ENCODE results near the gene PRPF40B. TPM values are rescaled to one million over a fixed set of nuclear protein-coding genes. Genes with fewer than 3 reads are reported as not detected.

PRPF40B gene
- total RNA-seq, 3 donors from 2014 or later (not counting 1 experiment from before 2014, with no cell fraction given): 5.6 to 6.8 (median 5.9) TPM

DNA sequence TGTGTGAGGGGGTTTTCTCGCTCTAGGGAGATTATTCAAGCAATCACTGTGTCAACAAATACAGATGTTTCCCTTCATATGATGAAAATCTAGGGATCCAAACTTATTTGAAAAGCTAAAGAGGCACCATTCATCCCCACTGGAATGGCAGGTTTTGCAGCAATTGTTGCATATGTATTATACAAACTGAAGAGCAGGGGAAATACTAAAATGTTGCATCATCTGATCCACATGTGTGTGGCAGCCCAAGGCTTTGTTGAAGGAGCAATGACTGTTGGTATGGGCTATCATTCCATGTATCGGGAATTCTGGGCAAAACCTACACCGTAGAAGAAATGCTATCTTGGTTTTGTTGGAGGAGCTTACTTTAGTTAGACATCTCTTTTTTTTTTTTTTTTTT is 4.1 kb upstream of the PRPF40B start:
- Histone ChIP-seq H3K36me3 (ENCODE audit: control insufficient read depth, insufficient read depth, low read length) (no peaks in the 10 kb centered on the region), H3K4me1 (ENCODE audit: control insufficient read depth, insufficient read depth, low read length) (peaks cover 22% of the 10 kb centered on the region), H3K4me3 (ENCODE audit: low read length) (no peak overlapping the region), H3K9me3 (ENCODE audit: control insufficient read depth, insufficient read depth, low read length) (no peaks in the 10 kb centered on the region), H3K27me3 (ENCODE audit: control insufficient read depth, insufficient read depth, low read length) (peaks cover 13% of the 10 kb centered on the region), H3K27ac (ENCODE audit: low read length) (no peak overlapping the region)
- 92% methylated on average over 2 of the region's 3 CpGs for WGBS (ENCODE audit: insufficient coverage)
- H3K27ac Mint-ChIP-seq: no peak overlapping the region
- ATAC-seq (no peak), DNase-seq (no peak)
- H3K36me3 Mint-ChIP-seq: no peaks in the 10 kb centered on the region
- H3K27me3 Mint-ChIP-seq (ENCODE audit: low read depth in 2 of 2): peaks cover 17 to 38% of the 10 kb centered on the region in 2 donors
- TF ChIP-seq, protein P1, sequence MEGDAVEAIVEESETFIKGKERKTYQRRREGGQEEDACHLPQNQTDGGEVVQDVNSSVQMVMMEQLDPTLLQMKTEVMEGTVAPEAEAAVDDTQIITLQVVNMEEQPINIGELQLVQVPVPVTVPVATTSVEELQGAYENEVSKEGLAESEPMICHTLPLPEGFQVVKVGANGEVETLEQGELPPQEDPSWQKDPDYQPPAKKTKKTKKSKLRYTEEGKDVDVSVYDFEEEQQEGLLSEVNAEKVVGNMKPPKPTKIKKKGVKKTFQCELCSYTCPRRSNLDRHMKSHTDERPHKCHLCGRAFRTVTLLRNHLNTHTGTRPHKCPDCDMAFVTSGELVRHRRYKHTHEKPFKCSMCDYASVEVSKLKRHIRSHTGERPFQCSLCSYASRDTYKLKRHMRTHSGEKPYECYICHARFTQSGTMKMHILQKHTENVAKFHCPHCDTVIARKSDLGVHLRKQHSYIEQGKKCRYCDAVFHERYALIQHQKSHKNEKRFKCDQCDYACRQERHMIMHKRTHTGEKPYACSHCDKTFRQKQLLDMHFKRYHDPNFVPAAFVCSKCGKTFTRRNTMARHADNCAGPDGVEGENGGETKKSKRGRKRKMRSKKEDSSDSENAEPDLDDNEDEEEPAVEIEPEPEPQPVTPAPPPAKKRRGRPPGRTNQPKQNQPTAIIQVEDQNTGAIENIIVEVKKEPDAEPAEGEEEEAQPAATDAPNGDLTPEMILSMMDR (IDR thresholded peaks at IDR 0.05): no peak
- no peak overlapping the region for H3K4me3 Mint-ChIP-seq
- H3K9me3 Mint-ChIP-seq: no peaks in the 10 kb centered on the region
- intact Hi-C loops (cut with micrococcal nuclease): no loop called here
- H3K4me1 Mint-ChIP-seq: peaks cover 7 to 18% of the 10 kb centered on the region in 2 donors

DNA sequence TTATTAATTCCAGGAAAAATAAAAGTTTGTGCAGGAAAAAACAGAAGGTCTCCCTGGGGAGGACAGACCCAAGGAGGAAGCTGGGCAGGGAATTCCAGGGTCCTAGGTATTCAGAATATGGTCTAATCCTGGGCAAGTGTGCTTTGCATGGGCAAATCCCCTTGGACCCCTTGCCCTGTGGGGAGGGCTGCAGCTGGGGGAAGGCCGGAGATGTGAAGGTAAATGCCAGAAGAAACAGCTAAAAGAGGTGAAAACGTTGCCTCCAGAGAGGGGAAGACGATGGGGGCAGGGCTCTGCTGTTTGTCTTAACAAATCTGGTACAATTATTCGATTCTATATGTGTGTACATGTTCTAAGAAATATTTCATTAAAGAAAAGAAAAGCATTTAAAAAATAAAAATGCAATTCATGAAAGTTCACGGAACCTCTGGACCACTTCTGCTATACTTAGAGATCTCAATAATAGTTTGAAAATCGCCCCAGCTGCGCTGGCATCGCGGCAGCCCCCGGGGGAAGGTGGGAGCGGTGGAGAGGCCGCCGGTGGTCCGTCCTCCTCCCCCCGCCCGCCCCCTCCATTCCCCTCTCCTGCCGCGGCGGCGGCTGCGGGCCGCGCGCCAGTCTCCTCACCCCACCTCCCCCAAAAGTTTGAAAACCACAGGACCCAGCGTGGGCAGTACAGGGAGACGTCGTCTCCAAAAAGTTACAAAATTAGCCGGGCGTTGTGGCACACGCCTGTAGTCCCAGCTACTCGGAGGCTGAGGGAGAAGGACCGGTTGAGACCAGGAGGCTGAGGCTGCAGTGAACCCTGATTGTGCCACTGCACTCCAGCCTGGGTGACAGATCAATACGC is 1.5 kb upstream of the PRPF40B start:
- H3K36me3 Mint-ChIP-seq: no peaks in the 10 kb centered on the region
- peaks cover 22% of the 10 kb centered on the region for H3K4me1 ChIP-seq (ENCODE audit: control insufficient read depth, insufficient read depth, low read length)
- H3K27ac Mint-ChIP-seq: peak overlapping the region; percentile 72
- H3K27me3 Mint-ChIP-seq (ENCODE audit: low read depth in 2 of 2): peaks cover 11 to 21% of the 10 kb centered on the region in 2 donors
- intact Hi-C loops (cut with micrococcal nuclease): no loop called here
- peaks cover 7 to 18% of the 10 kb centered on the region in 2 donors for H3K4me1 Mint-ChIP-seq
- peak in 1 of 3 donors; percentile 26 for ATAC-seq
- H3K4me3 Mint-ChIP-seq: peak overlapping the region; percentile 84
- no peak for DNase-seq
- H3K9me3 Mint-ChIP-seq: no peaks in the 10 kb centered on the region
- H3K27ac ChIP-seq (ENCODE audit: low read length): peak overlapping the region; percentile 66
- H3K9me3 ChIP-seq (ENCODE audit: control insufficient read depth, insufficient read depth, low read length): no peaks in the 10 kb centered on the region
- 4% methylated on average over 26 of the region's 33 CpGs for WGBS (ENCODE audit: insufficient coverage)
- H3K4me3 ChIP-seq (ENCODE audit: low read length): peak overlapping the region; percentile 71
- no peaks in the 10 kb centered on the region for H3K36me3 ChIP-seq (ENCODE audit: control insufficient read depth, insufficient read depth, low read length)
- peaks cover 6% of the 10 kb centered on the region for H3K27me3 ChIP-seq (ENCODE audit: control insufficient read depth, insufficient read depth, low read length)
- TF ChIP-seq, protein P1 (IDR thresholded peaks at IDR 0.05): no peak

DNA sequence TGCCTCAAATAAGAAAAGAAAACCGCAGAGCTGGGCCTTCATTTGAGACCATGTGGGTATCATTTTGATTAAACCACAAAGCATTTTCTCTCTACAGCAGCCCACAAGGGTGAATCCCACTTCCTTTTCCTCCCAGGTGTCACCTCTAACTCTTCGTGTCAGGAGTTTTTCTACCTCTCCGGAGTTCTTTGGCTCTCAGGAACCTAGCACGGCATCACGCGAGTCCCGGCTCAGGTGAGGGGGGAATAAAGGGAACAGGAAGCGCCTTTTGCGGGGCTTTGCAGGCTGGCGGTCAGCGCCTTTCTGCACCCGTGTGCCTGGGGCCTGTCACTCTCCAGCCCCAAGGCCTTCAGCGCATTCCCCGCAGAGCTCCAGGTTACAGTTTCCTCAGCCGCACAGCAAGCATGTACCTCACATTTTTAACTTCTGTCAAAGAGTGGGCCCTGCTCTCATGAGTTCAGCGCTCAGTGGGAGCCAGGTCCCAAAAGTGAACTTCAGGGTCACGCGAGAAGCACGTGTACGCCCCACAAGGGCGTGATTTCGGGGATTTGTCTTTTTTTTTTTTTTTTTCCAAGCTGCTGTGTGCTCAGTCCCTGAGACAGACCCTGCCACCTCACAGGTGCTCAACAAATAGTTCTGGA is 740 bp upstream of the PRPF40B start:
- Mint-ChIP-seq H3K4me1 (peaks cover 7 to 18% of the 10 kb centered on the region in 2 donors), H3K9me3 (no peaks in the 10 kb centered on the region), H3K27me3 (ENCODE audit: low read depth in 2 of 2) (peaks cover 7 to 18% of the 10 kb centered on the region in 2 donors), H3K4me3 (peak overlapping the region; percentile 84), H3K36me3 (no peaks in the 10 kb centered on the region), H3K27ac (peak overlapping the region; percentile 72)
- peak overlapping the region; percentile 66 for H3K27ac ChIP-seq (ENCODE audit: low read length)
- peaks cover 5% of the 10 kb centered on the region for H3K27me3 ChIP-seq (ENCODE audit: control insufficient read depth, insufficient read depth, low read length)
- intact Hi-C loops (cut with micrococcal nuclease): no loop called here
- H3K4me1 ChIP-seq (ENCODE audit: control insufficient read depth, insufficient read depth, low read length): peaks cover 22% of the 10 kb centered on the region
- TF ChIP-seq, protein P1 (IDR thresholded peaks at IDR 0.05): no peak
- DNase-seq (peak; percentile 32 to 84), ATAC-seq (peak; percentile 24 to 31 (median 25))
- H3K4me3 ChIP-seq (ENCODE audit: low read length): peak overlapping the region; percentile 71
- no peaks in the 10 kb centered on the region for H3K36me3 ChIP-seq (ENCODE audit: control insufficient read depth, insufficient read depth, low read length)
- WGBS (ENCODE audit: insufficient coverage): under 1% methylated on average over 20 of the region's 22 CpGs
- H3K9me3 ChIP-seq (ENCODE audit: control insufficient read depth, insufficient read depth, low read length): no peaks in the 10 kb centered on the region

Data from natural killer cell (primary cell).